C4-2B (cell line): Measurements from ENCODE around the gene POU6F2.

Experiments
- CTCF ChIP-seq: fragments of 450-650 bp; conservative IDR thresholded peaks from 2 replicates; pipeline ENCODE4 v1.5.1; 2017; ENCODE audit warnings: mild to moderate bottlenecking
- ZFX ChIP-seq: fragments of 450-650 bp; IDR thresholded peaks from 2 replicates; pipeline ENCODE4 v1.6.1; 2017

GRCh38 chr7:39317107-39317506, 339.4 kb downstream of the POU6F2 start:
- TF ChIP-seq CTCF = no peak
- TF ChIP-seq ZFX = no peak
